ENCODE measurements around the gene DAPK1.

- no peak for TF ChIP-seq ZBTB33 (IDR thresholded peaks at IDR 0.05; ENCODE audit: borderline replicate concordance, low read depth)
- no peak for TF ChIP-seq RXRA (IDR thresholded peaks at IDR 0.05; ENCODE audit: borderline replicate concordance, low read depth)
- TF ChIP-seq FOSL2 (IDR thresholded peaks at IDR 0.05; ENCODE audit: borderline replicate concordance, low read depth) = no peak
- no peak for TF ChIP-seq CTCF (IDR thresholded peaks at IDR 0.05)
- TF ChIP-seq MXI1 (IDR thresholded peaks at IDR 0.05; ENCODE audit: low read depth, low read length) = peak; percentile 92
- peak; percentile 77; the same call in 1 of the 2 replicates for TF ChIP-seq RCOR1 (IDR thresholded peaks at IDR 0.05; ENCODE audit: low read length)
- no peak for TF ChIP-seq SIN3A (IDR thresholded peaks at IDR 0.05; ENCODE audit: borderline replicate concordance, low read depth, low read length)
- no peak for TF ChIP-seq NRF1 (IDR thresholded peaks at IDR 0.05; ENCODE audit: low read depth, low read length)
These were observed 142.7 kb downstream of the DAPK1 start for GRCh38 chr9:87640385-87640795.

Measured in SK-N-SH (cell line).